HG03064 (cell line): Measurements from ENCODE around the gene BICD2.

ENCODE experiments used
- ATAC-seq: cut with Tn5 transposase; IDR thresholded peaks from one replicate; pipeline ENCODE4 v1.9.1; 2021; ENCODE audit warnings: low read depth; ENCODE audit not compliant: unreplicated experiment

Gene BICD2

DNA sequence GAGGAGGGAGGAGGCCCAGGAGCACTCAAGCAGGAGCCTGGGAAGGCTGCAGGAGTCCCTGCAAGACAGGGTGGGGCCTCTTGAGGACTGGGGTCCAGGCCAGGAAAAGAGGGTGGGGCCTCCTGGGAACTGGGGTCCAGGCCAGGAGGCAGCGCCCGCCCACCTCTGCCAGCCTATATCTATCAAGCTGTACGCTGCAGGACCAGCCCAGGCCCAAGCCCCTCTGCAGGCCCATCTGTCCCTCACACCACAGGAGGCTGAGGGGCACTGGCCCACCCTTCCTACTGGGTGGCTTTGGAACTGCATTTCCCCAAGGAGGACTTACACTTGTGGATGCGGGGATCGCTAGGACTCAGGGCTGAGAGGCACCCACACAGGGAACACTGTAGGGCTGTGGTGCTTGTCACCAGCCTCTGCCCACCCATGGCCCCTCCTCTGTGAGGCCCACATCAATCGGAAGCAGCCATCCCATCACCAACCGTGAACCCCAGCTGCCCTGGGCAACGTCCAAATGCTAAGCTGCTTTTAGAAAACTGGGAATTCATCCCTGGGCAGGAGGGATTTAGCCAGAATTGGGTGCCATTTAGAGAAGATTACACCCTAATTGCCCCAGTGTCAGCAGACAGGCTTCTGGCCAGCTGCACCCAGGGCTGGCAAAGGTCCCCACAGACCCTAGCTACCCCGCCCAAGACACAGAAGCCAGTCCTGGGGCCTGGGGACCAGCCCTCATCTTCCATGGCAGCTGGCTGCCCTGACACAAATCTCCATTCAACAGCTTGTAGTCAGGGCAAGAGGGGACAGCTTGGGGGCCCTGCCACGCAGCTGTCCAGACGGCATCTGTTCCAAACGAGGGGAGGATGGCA is 15.3 kb downstream of the BICD2 start:
- ATAC-seq = no peak

DNA sequence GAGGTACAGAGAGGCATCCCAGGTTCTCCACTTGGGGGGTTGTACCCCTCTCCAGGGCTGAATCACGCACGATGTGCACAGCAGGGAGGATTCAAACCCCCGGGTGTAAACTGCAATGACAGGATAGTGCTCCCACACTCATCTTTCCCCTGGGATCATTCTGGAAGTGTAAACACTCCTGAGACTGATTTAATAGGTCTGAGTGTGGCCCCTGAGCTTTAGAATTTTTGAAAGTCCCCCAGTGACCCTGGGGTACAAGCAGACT is 16.5 kb downstream of the BICD2 start:
- no peak for ATAC-seq

DNA sequence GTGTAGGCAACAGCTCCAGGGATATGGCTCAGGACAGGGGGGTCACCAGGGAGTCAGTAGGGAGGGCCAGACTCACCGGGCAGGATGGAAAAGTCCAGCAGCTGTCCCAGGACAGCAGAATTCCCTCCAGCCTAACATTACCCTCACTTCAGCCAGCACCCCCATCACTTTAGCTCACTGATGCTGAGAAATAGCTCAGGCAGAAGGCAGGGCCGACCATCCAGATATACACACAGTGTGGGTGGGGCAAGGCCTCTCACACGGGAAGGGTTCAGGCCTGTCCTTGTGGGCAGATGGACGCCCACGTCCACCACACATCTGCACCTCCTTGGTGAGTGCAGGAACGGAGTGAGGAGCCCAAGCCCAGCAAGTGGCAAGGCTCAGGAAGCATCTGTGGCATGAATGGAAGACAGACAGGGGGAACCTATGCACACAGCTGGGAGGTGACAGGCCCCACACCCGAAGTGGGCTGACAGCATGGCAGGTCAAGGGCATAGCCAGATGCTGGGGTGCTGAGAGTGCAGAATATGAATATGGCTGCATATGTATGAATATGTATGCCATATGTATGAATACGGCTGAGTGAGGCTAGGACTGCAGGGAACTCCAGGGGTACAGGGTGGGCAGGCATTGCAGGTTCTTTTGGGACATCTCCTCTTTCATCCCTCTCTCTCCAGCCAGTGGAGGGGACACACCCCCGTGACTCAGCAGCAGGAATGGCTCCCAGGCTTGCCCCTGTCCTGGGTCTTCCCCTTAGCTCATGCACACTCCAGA is 17.0 kb downstream of the BICD2 start:
- ATAC-seq = no peak

DNA sequence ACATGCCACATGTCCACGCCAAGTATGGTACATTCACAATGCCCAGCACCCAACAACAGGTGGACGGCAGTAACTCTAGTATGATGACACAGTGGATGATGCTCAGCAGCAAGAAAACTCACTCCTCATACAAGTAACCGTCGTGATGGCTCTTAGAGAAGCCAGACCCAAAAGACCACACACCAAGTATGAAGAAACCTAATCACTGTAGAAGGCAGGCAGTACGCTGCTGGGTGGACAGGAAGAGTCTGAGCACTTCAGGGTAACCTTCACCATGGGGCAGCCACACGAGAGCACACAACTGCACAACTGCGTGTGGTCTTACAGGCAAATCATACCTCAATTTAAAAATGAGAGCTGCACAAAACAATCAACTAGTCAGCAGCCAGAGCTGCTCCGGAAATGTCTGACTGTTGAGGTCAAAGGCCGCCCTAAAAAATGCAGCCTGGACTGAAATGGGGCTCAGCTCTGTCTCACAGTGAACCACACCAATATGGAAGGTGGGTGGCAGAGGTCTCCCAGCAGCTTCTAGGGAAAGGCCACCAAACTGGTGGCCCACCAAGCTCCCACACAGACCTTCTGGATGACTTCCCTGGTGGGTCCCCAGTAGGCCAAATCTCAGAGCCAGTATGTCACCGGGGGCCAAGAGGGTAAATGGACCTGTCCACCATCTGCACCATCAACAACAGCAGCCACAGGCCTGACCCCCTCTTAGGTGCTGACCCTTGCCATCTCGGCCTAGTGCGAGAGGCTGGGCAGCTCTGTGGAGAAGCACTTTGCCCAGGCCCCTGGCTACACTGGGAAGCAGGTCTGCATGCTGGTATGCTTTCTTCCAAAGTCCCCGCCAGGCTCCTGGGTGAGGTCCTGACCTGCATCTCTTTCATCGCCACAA is 17.8 kb downstream of the BICD2 start:
- no peak for ATAC-seq

DNA sequence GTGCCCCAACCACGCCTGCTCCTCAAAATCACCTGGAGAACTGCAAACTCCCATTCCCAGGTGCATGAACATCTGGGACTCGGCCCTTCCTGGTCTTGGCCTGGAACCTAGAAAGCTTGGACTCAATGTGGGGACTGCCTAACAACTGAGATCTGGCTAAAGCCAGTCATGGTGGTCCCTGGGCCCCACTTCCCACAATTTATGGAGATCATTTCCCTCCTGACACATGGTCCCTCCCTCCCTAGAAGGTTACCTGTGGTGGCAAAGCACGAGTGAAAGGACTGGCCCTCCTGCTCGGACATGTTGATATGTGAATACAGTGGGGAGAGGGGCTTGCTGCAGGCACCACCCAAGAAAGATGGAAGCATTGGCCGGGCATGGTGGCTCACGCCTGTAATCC is 18.8 kb downstream of the BICD2 start:
- no peak for ATAC-seq

DNA sequence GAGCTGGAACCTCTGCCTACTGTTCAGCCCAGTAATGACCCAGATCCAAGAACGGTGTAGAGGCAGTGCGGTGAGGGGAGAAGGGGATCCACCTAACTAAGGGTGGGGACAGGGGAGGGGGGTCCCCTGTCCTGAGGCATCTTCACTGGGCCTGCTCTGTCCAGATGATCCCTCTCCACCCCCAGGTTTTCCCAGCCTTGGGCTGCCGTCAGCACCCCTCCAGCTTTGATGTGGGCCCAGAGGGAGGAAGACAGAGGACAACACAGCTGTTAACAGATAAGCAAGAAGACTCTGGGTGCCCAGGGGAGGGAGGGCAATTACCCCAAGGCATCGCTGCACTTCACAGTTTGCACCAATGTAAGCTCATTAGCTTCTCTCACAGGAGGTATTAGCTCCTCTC is 19.3 kb downstream of the BICD2 start:
- no peak for ATAC-seq

DNA sequence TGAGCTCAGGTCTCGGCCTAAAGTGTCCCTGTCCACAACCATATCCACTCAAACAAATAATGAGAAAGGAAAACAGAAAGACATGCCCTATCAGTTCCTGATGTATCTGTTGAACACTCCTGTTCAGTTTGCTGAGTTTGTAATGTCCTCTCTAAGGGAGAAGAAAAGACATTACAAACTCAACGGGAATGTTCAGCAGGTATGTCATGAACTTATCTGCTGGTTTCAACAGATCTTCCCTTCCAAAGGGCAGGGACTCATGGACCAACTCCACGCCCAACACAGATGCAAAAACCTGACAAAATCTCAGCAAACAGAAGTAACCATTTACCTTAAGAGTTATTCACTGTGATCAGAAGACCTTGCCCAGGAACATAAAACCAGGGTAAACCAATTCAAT is 23.7 kb downstream of the BICD2 start:
- ATAC-seq = no peak

DNA sequence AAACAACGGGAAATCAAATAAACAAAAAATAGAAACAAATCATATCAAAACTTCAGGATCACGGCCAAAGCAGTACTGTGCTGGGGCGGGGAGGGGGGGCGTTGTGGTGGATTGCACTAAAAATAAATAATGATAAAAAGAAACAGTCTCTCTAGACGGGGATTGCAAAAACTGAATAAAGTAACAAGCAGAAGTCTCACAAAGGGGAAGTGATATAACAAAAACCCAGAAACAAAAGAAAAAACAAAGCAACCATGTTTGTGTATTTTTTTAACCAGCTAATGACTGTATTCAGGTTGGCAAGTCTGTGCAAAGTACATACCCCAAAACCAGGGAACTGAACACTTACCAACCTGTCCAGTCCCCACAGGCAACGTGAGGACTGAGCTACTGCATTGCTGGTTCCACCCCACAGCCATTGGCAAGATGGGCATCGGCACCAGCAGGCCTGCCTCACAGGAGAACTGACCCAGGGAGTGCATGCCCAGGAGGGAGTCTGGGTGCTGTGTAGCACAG is 24.1 kb downstream of the BICD2 start:
- no peak for ATAC-seq

DNA sequence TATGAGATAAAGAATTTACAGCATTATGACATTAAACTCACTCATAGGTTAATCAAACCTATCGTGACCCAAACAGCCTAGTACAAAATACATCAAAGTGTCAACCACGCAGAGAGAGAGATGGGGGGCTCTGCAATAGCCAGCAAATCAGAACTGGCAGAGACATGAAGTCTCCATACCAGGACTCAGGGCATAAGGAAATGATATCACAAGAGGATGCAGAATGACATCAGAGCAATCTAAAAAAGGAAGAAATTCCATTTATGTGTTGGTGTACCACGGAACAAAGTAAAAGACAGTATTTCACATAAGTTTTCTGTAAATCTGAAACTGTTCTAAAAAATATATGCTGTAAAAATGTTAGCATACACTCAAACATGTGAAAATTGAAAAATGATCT is 24.6 kb downstream of the BICD2 start:
- no peak for ATAC-seq

DNA sequence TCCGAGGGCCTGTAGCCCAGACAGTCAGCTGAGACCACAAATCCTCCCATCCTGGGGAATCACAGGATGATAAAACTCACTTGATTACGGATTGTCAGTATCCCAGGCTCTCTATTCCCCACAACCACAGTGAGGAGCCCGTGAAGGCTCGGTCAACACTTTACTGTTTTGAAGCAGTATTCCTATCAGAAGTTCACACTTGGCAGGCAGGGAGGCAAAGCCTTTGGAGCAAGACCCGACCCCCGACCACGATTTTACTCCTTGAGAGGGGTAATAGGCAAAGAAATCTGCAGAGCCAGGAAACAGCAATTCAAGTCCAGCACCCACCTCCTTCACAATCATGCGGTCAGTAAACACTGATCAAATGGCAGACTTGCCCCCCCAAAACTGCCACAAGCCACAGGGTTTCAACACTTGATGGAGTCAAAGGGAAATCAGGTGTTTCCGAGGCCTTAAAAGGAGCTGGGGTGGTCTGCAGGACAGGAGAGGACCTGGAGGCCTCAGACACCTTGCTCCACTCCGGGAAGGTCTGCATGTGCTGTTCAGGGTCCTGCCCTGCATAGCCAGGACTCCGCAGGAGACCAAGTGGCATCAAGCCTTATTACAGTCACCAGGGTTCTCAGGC is 25.2 kb downstream of the BICD2 start:
- ATAC-seq = no peak

DNA sequence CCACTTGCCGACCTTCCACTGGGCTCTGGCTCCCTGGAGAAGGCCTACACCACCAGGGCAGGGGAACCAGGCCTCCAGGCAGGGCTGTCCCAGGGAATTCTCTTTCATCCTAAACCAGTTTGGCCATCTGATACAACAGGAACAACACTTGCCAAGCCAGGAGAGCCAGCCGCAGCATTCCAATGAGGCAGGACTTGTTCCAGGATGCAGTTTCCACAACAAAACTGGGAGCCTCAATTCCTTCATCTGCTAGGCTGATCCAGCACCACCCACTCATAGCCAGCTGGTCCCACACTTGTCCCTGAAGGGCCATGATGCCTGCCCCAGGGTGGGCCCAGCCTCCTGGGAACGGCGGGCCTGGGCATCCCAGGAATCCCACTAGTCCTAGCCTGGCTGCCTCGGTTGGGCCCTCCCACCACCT is 26.0 kb downstream of the BICD2 start:
- no peak for ATAC-seq

DNA sequence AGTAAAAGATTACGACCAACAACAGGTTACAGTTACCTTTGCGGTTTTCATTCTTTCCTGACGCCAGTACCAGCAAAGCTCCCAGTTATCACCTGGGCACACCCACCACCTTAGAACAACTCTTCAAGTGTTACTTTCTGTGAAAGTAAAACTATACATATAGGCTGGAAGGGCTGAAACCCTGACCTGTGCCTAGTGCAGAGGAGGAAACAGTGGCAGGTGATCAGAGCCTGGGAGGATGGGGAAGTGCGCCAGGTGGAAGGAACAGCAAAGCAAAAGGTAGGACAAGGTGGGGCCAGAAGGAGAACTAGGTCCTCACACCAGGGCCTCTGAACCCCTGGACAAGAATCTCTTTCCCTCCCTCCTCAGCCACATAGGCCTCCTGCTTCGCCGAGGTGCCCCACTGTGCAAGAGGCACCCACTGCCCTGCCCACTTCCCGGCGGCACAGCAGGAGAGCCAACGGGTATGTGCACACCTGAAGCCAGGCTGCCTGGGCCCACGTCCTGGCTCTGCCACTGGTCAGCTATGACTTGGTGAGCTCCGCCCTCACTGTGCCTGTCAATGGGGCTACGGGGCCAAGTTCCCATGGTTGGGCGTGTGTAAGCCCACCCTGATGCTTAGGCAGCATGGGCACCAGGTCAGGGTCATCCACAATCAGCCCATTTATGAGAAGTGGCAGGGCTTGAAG is 26.9 kb downstream of the BICD2 start:
- no peak for ATAC-seq

DNA sequence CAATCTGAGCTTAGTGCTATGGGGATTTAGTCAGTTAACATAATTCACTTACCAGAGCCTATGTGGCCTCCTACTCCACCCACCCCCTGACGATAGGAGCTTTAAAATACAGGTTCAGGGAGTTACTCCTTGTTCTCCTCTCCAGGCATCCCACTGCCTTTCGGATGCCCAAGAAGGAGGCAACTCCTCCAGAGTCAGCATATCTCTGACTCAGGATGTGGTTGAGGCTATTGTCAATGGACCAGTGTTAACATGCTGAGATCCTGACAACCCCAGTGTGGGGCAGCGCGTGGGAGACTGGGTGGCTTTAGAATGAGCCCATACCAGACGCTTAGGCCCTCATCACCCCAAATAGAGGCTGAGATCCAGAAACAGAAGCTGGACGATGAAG is 27.4 kb downstream of the BICD2 start:
- ATAC-seq = no peak

DNA sequence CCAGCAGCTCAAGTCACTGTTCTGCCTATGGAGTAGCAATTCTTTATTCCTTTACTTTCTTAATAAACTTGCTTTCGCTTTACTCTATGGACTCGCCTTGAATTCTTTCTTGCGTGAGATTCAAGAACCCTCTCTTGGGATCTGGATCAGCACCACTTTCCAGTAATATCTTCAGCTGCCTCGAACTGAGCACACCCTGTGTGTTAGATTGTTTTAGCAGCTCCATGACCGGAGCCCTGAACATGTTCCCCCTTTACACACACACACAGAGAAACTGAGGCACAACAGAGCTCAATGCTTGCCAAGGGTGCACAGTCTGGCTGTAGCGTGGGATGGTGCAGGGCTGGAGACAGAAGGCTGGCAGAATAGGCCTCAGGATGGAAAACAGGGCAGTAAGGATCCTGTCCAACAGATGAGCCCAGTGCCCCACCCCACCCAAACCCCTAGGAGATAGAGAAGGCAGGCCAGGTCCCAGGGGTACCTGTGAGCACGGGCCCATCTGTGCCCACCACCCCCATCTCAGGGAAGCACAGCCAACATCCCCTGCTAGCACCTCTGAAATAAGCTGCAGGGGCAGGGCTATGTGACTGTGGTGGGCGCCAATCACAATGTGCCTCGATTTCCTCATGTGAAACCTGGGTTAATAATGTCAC is 27.9 kb downstream of the BICD2 start:
- ATAC-seq = no peak

DNA sequence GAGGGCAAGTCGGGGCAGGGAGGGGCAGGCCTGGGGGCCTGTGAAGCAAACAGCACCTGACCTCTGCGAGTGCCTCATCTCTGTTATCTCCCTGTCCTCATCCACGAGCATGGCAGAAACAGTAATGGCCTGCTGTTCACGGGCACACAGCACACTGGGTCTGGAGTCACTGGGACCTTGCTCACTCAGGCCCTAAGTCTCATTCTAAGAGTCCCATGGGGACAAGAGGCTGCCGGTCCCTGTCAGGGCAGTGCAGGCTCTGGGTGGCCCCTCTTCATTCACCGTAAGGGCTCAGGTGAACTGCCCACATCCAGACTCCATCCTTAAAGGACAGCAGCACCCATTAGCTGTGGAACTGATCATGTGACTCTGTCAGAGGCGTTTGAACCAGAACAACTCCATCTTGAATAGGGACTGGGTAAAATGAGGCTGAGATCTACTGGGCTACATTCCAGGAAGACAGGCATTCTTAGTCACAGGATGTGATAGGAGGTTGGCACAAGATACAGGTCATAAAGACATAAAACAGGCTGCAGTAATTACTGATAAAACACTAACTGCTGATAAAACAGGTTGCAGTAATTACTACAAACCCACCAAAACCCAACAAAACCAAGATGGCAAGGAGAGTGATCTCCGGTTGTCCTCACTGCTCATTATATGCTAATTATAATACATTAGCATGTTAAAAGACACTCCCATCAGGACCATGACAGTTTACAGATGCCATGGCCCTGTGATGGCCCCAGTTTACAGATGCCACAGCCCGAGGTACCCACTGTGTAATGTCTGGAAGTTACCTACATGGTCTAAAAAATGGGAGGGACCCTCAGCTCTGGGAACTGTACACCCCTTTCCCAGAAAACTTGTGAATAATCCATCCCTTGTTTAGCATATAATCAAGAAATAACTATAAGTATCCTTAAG is 28.7 kb downstream of the BICD2 start:
- ATAC-seq = no peak

DNA sequence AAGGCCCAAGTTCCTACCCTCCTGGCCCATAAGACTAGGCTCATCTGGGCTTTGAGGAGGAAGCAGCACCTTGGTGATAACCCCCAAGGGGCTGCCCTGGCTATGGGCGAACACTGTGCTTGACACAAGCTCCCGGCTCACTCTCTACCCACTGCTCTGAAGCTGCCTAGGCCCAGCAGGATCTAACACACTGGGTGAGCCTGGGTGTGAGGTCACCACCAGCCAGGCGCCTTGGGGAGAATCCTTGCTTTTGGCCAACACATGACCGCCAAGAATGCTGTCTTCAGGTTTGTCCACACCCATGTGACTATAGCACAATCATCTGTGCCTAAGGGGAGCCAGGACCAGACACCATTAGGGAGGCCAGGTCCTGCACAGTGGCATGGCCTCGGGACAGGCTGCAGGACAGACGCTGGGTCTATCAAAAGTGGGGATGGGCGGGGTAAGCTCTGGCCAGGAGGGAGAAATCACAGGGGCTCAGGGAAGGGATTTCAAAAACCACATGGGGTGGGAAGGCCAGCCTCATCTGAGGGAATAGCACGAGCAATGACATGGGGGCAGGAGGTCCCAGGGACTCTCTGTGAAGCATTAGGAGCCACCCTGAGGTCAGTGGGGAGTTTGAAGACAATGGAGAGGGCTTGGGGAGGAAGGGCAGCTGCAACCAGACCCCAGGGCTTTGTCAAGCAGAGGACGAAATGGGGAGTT is 29.6 kb downstream of the BICD2 start:
- no peak for ATAC-seq

DNA sequence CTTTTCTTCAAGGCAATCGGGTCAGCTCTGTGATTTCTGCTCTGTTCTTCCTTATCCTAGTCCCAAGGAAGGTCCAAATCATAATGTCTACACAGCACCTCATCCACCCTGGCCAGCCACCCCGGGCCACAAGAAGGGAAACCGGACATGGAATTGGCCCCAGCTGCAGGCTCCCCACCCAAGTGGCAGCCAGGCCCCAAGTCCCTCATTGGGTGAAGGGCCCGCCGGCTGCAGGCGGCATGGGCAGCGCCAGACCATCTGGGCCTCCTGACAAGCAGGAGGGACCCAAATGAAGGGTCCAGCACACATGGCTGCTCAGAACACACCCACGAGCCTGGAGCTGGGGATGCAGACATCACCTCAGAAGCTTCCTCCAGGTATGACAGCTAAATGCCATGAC is 33.7 kb downstream of the BICD2 start:
- ATAC-seq = no peak

DNA sequence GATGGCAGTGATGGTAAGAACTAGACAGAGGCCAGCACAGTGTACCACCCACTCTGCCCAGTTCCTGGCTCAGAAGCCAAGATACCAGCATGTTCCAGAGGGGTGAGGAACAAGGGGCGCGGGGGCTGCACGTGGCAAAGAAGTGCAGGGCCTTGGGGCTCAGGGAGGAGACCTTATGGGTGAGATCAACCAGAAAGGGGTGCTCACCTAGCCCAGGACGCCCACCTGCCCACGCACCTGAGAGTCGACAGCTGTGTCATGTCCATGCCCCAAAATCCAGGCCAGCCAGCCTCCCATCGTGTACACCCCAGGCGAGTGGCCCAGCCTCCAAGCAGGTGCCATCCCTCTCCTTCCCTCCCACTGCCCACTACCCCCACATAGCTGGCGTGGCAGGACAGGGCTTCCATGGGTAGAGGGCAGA is 34.9 kb downstream of the BICD2 start:
- no peak for ATAC-seq
